GM19455 (cell line): Measurements from ENCODE around the gene NKD2.

Source experiments
- ATAC-seq: cut with Tn5 transposase; IDR thresholded peaks from one replicate; pipeline ENCODE4 v1.9.1; 2021; ENCODE audit not compliant: unreplicated experiment

Gene NKD2

GRCh38 chr5:1040571-1040970, 32.0 kb downstream of the NKD2 start:
- no peak for ATAC-seq

GRCh38 chr5:1041225-1042143, 32.9 kb downstream of the NKD2 start:
- no peak for ATAC-seq

- no peak for ATAC-seq
These were observed 34.0 kb downstream of the NKD2 start for GRCh38 chr5:1042626-1043025.

GRCh38 chr5:1043327-1043726, 34.7 kb downstream of the NKD2 start:
- ATAC-seq, result no peak

GRCh38 chr5:1044117-1044516, 35.5 kb downstream of the NKD2 start:
- no peak for ATAC-seq

GRCh38 chr5:1045960-1046560, 37.5 kb downstream of the NKD2 start:
- no peak for ATAC-seq

- ATAC-seq, result no peak
These were observed 38.8 kb downstream of the NKD2 start for GRCh38 chr5:1047332-1047965.

GRCh38 chr5:1048162-1048721, 39.6 kb downstream of the NKD2 start:
- ATAC-seq, result no peak

- ATAC-seq, result no peak
These were observed 40.5 kb downstream of the NKD2 start for GRCh38 chr5:1048861-1049838.

GRCh38 chr5:1050423-1051365, 42.1 kb downstream of the NKD2 start:
- no peak for ATAC-seq

GRCh38 chr5:1051366-1051720, 42.7 kb downstream of the NKD2 start:
- no peak for ATAC-seq

- ATAC-seq, result no peak
These were observed 43.5 kb downstream of the NKD2 start for GRCh38 chr5:1052076-1052475.

- no peak for ATAC-seq
These were observed 44.2 kb downstream of the NKD2 start for GRCh38 chr5:1052641-1053390.

- no peak for ATAC-seq
These were observed 44.9 kb downstream of the NKD2 start for GRCh38 chr5:1053391-1054017.

GRCh38 chr5:1054018-1054798, 45.6 kb downstream of the NKD2 start:
- ATAC-seq, result no peak

GRCh38 chr5:1054799-1055775, 46.5 kb downstream of the NKD2 start:
- ATAC-seq, result no peak
